Measurements from ENCODE around the gene EIF2A.
"Not testable (repeated sequence)": the region's sequence is repeated elsewhere in the genome, so short reads cannot be mapped to it uniquely, and the experiment has no call there.

EIF2A gene

DNA sequence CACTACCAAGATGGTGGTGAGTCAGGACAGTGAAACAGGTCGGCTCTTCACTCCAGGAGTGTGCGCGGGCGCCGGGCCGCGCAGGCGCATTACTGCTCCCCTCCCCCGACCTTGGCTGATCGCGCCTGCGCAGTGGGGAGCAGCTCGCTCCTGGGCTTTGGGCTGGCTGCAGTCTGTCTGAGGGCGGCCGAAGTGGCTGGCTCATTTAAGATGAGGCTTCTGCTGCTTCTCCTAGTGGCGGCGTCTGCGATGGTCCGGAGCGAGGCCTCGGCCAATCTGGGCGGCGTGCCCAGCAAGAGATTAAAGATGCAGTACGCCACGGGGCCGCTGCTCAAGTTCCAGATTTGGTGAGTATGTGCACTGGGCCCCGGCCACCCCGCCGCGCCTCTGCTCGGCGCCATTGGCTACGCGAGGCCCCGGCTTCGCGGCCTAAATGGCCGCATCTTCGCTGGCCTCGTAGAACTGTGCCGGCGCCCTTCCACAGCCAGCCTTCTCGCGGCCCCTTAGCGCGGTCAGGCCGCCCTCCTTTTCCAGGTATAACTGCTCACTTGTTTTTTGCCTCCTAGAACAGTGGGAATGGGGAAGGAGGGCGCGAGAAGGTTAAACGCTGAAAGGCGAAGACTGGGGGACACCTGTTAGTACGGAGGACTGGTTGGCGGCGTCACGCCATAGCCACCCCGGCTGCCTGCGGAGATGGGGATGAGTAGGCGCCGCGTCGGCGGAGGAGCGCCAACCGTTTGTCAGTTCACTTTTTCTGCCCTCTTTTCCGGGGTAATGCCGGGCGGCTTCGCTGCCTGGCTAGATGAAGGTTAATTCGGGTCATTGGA is 56.8 kb downstream of the EIF2A start, which contains the start of gene SELENOT:
Gene SELENOT, plus strand, starts transcription at position 169 of the 827 bp plus-strand sequence. Its CDS starts 42 bp downstream, at position 211.
- DNase-seq, result peak; percentile 97

DNA sequence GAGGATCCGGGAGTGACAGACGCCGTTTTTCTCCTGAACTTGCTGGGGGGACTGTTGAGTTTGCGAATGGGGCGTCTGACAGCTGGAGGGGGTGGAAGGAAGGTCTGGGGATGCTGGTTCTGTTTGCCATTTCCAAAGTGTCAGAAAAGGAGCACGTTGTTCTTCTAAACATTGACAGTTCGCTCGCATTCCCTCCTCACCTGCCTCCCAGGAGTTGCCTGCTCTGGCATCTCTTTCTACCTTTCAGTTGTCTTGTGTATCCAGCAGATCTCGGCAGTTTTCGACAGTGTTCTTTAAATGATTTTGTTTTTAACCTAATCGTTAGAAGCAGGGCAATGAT is 57.4 kb downstream of the EIF2A start:
- DNase-seq, result no peak

DNA sequence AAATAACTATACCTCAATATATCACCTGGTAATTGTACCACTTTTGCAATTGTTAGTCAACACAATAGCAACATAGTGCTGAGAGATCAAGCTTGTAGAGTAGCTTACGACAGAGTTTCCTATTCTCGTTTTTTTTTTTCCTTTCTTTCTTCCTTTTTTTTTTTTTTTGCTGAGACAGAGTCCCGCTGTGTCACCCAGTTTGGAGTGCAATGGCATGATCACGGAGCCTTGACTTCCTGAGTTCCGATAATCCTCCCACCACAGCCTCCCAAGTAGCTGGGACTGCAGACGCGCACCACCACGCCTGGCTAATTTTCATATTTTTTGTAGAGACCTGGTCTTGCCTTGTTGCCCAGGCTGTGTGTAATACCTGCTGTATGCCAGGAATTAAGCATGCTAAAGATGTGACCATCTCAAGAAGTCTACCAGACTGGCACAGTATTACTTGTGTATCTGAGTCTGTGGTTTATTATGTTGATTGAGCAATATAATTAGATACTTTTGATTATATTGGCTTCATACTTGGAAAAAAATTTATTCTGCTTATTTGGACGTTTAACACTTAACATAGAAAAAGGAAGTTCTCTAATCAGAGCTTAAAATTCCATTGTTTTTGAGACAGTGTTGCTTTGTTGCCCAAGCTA is 59.5 kb downstream of the EIF2A start:
- DNase-seq, result no peak

DNA sequence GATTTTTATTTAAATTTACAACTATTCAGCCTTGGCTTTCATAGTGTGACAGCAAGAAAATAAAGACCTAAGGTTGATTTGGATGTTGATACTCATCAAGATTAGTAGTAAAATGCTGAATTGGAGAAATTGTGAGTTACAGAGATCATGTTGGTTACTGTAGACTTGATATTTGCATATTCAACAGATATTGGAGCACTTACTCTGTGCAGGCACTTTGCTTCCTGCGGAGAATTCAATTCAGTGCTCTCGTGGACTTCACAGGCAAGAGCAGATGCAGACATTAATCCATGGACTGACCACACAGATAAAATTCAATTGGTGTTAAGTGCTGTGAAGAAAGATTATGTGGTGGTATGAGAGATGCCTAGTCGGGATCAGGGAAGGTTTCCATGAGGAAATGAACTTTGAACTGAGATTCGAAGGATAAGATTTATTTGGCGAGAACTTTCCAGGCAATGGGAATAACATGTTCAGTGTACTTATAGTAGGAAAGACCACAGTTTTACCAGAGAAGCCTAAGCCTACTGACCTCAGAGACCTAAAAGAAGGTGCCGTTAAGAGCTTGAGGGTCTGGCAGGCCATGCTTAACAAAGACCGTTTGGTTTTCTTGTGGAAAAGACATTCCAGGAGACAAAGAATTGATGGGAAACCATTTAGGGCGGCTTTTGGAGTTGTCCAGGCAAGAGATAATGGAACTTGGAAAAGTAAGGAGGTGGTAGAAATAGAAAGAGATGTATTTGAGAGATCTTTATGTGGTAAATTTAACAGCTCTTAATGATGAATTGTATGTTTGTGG is 60.9 kb downstream of the EIF2A start:
- no peak for DNase-seq

DNA sequence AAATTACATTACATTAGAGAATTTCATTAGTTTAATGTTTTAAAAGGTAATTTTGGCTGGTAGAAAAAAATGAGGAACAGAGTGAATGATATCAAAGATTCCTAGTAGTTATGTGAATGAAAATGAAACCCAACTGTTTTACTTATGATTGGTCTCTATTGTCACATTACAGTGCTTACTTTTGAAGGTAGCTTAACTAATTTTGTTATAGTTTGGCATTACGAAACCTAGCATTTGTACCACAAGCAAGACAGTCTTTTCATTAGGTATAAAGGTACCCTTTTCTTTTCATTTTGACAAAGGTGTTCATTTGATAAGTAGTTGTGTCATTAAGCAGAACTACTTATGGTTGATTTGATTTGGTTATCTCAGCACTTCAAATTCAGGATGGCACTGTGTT is 63.4 kb downstream of the EIF2A start:
- peak; percentile 34 for DNase-seq

DNA sequence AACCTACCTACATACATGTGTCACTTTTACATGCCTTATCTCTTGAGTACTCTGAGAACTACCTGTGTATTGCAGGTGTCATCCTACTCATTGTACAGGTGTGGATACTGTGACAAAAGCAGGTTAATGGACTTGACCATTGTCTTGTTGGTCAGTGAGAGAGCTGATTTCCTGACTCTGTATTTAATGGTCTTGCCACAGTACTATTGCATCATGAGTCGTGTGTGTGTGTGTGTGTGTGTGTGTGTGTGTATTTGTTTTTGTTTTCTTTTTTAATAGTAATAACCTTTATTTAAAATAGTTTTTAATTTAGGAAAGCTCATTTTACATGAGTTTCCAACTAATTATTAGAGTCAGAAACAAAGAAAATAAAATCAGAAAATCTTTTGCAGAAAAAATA is 64.2 kb downstream of the EIF2A start:
- no peak for DNase-seq

DNA sequence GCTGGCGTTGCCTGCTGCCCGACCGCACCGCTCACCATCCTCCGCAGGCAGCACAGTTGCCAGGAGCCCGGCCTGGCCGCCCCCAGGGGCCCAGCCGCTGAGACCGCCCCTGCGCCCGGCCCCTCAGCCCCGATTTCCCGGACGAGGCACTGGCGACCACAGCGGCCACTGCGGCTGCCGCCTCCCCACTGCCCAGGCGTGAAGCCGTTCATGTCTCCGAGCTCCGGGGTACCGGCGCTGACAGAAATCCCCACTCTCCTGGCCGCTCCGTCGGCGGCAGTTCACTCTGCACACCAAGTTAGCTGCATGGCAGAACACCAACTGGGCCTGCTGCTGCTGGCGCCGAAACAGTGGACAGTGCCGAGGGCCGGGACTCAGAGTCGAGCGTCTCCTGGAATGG is 65.1 kb downstream of the EIF2A start:
- no peak for DNase-seq

DNA sequence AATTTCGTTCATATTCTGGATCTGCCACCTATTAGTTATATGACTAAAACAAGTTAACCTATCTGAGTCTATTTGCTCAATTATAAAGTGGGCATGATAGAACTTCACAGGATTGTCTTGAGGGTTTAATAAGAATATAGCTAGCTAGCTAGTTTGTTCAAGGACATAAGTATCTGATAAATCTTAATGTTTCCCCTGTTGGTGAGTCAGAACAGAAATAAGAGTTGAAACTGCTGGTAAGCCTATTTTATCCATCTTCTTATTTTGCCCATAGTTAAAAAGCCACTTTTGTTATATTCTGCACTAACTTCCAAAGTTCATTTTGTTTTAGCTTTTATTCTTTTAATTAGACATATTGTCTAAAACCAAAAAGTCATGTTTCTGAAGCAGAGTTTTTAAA is 65.9 kb downstream of the EIF2A start:
- no peak for DNase-seq

DNA sequence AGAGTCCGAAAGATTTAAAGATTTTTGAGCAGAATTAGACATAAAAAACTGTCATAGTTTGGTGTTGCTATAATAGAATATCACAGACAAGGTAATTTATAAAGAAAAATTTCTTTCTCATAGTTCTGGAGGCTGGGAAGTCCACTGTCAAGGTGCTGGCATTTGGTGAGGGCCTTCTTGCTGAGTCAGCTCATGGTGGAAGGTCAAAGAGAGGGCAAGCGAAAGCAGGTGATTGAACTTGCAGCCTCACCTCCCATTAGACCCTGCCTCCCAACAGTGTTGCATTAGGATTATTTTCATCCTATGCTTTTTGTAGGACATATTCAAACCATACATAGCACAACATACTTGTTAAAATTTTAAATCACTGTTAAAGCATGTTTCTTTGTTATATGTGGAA is 66.4 kb downstream of the EIF2A start:
- DNase-seq, result no peak

DNA sequence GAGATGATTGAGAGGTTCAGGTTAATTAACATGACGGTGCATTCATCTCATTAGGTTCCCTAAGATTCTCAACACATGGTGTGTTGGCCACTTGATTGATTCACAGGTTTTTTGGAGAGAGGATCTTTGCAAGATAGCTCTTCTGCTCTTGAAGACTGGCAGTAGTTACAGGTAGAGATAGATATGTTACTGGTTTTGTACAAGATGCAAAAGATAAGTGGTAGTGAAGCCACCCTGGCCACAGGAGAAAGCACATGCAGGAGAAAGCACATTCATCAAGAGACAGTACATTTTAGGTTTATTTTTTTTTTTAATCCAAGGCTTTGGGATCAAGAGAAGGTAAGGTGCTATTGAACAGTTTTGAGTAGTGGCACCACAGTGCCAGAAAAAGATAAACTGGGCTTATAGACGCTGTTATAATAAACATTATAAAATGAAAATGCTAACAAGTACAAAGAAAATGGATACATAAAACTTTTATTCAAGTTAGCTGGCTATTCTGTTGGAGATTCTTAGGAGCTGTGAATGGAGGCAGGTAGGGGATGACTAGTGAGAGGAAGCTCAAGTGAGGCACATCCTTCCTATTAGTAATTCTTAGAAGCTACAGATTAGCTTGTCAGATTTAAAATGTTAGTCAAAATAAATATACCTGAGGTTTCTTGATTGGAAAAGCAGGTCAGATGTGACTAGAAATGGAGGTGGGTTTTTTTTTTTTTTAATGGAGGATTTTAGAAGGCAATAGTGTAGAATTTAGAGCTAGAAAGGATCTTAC is 67.3 kb downstream of the EIF2A start:
- peak; percentile 71 for DNase-seq

DNA sequence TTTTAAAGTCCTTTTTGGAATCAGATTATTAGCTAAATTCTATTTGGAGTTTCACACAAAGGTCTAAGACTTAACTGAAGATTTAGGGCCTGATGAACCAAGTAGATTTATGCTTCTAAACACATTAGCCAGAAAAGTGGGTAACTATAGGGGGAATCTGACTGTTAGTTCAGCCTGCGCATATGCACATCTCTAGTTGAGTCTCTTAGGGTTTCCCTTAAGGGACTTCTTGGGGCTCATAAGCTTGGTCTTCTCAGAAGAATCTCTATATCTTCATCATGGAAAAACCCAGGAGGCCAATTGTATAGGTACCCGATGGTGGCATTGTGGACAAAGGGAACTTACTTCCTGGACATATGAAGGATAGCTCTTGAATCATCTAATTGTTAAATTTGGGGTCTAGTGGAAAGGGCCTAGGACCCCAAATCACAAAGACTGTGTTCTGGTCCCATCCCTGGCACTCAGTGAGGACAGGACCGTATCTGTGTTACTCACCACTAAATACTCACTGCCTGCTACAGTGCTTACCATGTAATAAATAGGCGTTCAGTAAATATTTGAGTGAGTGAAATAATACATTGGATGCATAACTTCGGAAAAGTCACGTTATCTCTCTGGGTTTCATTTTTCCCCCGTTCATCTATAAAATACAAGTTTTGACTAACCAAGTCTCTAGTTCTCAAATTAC is 73.6 kb downstream of the EIF2A start:
- no peak for DNase-seq

DNA sequence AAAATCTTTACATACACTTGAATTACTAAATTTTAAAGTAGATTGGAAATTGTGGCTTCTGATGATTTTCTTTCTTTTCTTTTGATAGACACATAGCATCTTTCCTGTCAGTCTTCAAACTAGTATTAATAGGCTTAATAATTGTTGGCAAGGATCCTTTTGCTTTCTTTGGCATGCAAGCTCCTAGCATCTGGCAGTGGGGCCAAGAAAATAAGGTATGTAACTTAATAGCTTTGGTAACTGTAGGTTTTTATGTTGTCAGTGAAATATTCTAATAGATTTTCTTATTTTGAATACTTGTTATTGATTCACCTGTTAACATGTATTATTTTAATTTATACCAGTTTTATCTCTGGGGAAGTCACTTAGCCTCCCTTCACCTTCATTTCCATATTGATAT is 76.4 kb downstream of the EIF2A start:
- not testable (repeated sequence) for DNase-seq

DNA sequence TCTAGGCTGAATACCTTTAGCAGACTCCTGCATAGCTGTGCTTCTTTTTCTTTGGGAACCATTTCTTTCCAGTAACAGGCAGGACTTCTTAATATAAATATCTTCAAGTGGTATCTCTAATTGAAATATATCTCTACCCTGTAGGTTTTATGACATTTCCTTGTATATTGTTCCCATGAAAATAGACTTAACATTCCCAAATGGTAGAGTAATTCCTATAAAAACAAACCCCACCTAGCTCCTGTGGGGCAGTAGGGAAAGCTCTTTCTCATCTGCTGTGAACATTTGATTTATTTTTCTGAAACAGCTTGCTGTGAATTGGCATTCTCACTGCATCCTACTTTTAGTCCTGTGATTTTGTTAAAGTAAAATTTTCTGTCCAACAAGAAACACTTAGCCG is 77.4 kb downstream of the EIF2A start:
- DNase-seq, result no peak

DNA sequence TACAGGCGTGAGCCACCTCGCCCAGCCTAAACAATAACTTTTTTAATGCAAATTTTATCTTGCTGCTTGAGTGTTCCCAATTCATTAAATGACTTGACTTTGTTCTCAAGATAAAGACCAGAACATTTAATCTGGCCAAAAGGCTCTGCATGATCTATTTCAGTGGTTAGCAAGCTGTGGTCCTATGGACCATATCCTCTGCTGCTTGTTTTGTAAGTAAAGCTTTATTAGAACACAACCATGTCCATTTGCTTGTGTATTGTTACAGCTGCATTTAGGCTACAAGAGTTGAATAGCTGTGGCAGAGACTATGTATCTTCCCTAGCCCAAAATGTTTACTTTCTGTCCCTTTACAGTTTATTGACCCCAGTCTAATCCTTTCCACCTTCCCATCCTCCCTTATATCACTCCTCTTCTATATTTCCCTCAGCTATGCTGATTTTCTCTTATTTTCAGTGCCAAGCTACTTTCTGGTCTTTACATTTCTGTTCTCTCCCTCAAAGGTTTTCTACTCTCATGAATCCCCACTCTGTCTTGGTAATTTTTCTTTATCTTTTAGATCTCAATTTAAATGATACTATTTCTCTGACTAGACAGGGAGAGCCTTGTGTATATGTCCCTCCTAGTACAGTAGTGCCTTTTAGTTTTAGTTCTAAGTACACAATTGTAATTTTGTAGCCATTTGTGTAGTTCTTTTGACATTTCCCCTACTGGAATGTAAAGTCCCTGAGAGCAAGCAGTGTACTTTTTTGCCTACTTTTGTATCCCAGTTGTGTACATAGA is 79.8 kb downstream of the EIF2A start:
- no peak for DNase-seq

DNA sequence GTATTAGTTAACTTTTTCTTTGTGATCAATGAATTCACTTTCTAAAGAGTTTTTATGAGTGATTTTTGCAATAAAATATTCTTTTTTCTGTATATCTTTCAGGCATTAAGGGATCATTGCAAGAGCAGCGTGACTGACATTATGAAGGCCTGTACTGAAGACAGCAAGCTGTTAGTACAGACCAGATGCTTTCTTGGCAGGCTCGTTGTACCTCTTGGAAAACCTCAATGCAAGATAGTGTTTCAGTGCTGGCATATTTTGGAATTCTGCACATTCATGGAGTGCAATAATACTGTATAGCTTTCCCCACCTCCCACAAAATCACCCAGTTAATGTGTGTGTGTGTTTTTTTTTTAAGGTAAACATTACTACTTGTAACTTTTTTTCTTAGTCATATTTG is 81.0 kb downstream of the EIF2A start:
- DNase-seq, result no peak

DNA sequence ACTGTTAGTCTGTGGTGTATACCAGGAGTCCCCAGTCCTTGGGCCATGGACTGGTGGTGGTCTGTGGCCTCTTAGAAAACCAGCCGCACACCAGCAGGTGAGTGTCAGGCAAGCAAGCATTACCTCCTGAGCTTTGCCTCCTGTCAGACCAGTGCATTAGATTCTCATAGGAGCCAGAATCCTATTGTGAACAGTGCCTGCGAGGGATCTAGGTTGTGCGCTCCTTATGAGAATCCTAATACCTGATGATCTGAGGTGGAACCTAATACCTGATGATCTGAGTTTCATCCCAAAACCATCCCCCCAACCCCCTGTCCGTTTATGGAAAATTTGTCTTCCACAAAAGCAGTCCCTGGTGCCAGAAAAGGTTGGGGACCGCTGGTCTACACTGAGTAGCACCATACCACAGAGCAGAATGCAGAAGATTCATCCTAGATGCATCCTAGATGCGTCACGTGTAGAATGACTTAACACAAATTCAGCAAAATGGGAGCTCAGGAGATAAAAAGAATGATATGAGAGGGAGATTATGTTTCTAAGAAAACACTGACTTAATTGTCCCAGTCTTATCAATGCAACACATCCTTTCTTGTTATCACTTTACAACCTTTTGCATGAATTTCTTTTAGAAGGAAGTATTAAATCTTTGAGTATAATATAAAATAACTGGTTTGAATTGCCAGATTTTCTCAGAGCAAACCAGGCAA is 85.1 kb downstream of the EIF2A start:
- DNase-seq, result no peak

DNA sequence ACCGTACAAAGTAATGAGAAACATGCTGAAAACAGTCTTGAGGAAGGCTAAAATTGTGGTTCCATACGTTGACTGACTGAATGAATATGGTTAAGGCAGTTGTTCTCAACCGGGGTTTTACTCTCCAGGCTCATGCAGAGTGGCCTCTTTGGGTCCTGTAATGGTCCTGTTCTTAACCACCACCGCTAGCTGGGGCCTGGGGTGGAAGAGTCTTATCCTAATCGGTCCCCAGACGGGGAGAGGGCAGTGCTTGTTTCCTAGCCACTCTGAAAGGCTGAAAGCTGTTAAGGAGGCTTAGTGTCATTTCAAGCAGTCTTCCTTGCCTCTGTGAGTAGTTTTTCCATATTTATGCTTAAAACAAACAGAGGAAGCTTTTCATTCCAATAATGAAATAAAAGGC is 88.5 kb downstream of the EIF2A start:
- DNase-seq, result no peak

DNA sequence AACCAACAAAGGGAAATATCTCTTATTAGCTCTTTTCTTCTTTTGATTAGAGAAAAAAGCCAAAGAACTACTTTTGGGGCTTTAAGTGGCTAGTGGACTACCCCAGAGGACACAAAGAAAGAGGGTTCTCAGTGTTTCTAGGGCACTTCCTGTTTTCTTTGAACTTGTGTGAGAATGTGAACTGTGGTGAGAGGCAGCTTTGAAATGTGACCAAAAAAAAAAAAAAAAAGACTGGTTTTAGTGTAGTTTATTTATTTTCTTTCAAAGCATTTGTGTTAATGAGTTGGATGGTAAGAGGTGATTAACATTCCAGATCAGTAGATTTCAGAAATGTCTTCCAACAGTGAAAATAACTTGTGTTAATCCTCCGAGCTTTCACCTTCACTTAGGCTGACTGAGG is 88.9 kb downstream of the EIF2A start:
- peak; percentile 34 for DNase-seq
